ENCODE data around the gene HEBP2.

- TF ChIP-seq EZH2 (IDR thresholded peaks at IDR 0.05; ENCODE audit: low read length, unreplicated experiment) (no peak), CTCF (conservative IDR thresholded peaks at IDR 0.05; ENCODE audit: low read depth, low read length) (no peak)
Measured at GRCh38 chr6:138464085-138464484, 60.1 kb downstream of the HEBP2 start.
